ENCODE data around the gene ROGDI. TPM values are rescaled to one million over a fixed set of nuclear protein-coding genes. Genes with fewer than 3 reads are reported as not detected.

ROGDI gene, protein sequence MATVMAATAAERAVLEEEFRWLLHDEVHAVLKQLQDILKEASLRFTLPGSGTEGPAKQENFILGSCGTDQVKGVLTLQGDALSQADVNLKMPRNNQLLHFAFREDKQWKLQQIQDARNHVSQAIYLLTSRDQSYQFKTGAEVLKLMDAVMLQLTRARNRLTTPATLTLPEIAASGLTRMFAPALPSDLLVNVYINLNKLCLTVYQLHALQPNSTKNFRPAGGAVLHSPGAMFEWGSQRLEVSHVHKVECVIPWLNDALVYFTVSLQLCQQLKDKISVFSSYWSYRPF
- total RNA-seq, result 10 to 100 TPM; 53.6 to 54.5 TPM
- long read RNA-seq, transcript ROGDI-201 (11 exons, 1,735 nt), result major isoform, 56 of 76 reads
- long read RNA-seq, partial matches to known transcripts, result 3 of 76 reads
- long read RNA-seq, other reads (novel, unspliced or antisense), result 14 of 76 reads

DNA sequence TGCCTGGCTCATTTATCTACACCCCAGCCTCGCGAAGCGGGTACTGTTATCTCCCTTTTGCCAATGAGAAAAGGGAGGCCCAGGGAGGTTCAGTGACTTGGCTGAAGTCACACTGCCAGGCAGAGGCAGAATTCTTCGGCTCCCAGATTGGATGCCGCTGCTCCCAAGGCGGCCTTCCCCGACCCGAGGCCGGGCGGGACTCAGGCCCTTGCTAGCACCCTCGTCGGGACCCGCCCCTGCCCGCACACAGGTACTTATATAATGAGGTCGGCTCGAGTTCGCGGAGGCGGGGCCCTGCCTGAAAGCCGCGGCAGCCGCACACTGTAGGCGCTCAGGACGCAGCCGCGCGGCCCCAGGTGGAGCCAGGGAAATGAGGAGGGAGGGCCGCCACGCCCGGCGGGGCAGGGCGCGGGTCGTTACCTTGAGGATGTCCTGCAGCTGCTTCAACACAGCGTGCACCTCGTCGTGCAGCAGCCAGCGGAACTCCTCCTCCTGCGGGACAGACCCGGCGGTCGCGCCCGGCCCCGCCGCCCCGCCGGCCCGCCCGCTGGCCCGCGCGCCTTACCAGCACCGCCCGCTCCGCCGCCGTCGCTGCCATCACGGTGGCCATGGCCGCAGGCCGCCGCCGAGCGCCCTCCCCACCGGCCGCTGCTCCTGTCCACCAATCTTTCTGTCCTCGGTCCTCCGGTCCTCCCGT is at the start of gene ROGDI:
Gene ROGDI (minus strand): TSS at position 672 of the 697 bp plus-strand sequence. CDS start 62 bp downstream, at position 610.
- ATAC-seq, result peak; percentile 35 to 45
- DNase-seq, result peak; percentile 82
- intact Hi-C loops (cut with DNase I), result no loop called here

DNA sequence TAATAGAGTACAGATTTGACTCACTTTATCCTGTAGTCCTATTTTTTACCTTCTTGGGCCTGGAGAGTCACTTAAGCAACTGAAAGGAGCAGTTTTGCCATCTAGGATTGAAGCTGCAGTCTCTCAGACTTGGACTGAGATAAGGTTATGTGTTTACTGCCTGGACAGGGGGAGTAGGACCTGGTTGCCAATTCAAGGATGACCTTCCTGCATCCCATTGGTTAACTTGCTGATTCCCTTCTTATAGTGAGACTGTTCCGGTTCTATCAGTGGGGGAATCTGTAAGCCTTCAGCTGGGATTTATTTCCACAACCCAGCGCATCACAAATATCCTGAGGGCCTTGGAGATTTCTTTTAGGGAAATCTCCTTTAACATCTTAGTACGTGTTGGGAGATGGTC is 47.8 kb upstream of the ROGDI start:
- intact Hi-C loops (cut with DNase I), result loop anchor here in 1 of 2 donors (10.0 kb wide), 1 partner anchor 105 kb away; the partner anchor contains the start of gene SEC14L5
- ATAC-seq (no peak), DNase-seq (no peak)

DNA sequence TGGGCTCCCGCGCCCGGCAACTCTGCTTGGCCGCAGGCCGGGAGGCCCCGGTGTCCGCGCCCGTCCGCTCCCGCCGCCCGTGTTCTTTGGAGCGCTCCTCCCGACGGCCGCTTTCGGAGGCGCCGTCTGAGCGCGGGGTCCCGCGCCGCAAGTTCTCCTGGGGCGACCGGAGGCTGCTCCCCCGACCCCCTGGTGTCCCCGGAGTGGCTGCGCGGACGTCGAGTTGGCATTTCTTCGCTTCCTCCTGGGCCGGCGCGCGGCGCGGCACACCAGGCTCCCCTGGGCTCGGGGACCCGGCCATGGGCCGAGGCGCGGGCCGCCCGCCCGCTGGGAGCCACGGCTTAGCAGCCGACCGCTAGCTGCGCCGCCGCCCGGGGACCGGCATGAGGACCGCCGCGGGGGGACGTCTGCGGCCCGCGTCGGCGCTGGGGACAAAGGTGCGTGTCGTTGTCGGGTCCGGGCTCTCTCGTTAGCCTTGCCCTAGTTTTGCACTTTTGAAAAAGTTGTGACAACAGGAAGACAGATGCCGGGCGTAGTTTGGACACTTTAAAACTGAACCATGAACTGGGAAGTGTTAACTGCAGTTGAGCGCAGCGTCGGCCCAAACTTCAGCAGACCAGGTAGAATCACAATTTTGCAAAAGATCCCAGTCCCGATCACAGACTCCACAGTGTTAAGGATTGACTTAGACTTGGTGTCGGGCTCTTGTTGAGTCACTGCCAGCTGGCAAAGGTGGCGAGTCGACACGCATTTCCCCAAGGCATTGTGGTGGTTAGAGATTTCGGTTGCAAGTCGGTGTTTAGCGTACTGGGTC is 45.5 kb upstream of the ROGDI start:
- intact Hi-C loops (cut with DNase I), result loop anchor here in 1 of 2 donors (5.0 kb wide), 1 partner anchor 41 kb away; no protein-coding TSS in a partner anchor
- ATAC-seq, result peak; percentile 35 to 47
- DNase-seq, result peak; percentile 67

DNA sequence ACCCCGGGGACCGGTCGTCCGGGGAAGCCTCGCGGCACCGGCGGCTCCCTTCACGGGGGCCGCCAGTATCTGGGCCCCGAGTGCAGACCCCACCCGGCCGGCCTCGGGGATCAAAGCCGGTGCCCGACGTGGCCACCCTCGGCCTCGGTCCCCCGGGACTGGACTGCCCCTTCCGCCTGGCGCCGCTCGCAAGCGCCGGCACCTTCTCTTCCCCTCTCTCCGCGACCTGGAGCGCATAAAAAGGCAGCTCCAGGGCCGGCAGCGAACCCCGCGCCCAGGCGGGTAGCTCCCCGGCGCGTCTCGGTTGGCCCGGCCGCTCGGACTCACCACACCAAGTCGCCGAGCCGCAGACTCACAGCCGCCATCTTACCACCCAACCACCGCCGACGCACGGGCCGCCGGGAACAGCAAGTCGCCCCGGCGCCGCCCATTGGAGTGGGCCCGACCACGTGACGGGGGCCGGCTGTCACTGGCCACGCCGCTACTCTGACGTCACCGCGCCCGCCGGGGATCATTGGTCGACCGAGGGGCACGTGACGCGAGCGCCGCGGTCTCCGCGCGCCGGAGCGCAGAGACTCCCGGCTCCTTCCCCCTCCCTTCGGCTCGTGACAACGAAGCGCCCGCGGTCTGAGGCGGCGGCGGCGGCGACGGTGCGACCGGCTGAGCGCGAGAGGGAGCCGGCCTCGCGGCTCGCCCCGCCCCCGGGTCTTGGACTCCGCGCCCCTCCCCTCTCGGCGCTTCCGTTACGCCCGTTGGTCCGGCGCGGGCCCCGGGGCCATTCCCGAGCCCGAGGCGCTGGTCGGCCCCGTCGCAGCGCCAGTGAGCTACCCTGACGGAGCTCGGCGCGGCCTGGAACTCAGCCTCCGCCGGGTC is 44.7 kb upstream of the ROGDI start, which contains the start of the genes GLYR1 and UBN1:
Gene GLYR1 (minus strand): TSS at position 388 of the 873 bp plus-strand sequence. CDS start 23 bp downstream, at position 365.
Gene UBN1 (plus strand): TSS at position 581 of the 873 bp plus-strand sequence. CDS start 5,437 bp downstream, outside the sequence.
- peak; percentile 97 to 98 for ATAC-seq
- intact Hi-C loops (cut with DNase I), result loop anchor here in 1 of 2 donors (5.0 kb wide), 1 partner anchor 40 kb away; no protein-coding TSS in a partner anchor
- peak; percentile 100 for DNase-seq

DNA sequence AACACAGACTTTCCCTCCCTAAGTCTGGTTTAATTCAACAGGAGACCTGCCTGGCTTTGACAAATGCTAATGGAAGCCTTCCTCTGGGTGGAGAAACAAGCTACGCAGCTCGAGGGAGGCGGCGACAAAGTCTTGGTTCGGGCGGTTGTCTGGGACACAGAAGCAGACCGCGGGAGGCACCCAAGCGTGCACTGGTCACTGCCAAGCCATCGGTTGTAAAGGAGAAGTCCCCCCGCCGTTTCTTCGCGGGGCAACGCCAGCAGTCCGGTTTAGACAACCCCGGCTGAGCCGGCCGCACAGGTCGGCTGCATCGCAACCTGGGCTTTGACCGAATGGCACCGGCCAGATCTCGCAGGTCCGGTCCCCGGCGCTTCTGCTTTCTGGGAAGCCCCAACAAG is 44.1 kb upstream of the ROGDI start:
- intact Hi-C loops (cut with DNase I), result loop anchor here in 1 of 2 donors (5.0 kb wide), 1 partner anchor 39 kb away; no protein-coding TSS in a partner anchor
- peak; percentile 58 for DNase-seq
- peak; percentile 24 to 33 for ATAC-seq

DNA sequence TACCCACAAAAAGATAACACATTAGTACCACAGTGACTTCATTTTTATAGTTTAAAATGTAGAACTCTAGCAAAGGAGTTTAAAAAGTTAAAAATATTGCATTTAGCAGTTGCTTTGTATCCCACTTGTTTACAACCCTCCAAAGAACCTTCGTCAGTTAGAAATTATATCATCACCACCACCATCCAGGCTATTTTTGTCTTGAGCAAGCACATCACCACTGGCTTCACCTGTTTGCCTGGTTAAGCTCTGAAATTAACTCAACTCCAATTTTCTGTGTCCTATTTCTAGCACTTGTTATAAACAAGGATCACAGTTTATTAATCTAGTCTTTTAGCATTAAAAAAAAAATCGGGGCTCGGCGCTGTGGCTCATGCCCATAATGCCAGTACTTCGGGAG is 38.6 kb upstream of the ROGDI start:
- intact Hi-C loops (cut with DNase I), result no loop called here
- no peak for ATAC-seq
- no peak for DNase-seq

DNA sequence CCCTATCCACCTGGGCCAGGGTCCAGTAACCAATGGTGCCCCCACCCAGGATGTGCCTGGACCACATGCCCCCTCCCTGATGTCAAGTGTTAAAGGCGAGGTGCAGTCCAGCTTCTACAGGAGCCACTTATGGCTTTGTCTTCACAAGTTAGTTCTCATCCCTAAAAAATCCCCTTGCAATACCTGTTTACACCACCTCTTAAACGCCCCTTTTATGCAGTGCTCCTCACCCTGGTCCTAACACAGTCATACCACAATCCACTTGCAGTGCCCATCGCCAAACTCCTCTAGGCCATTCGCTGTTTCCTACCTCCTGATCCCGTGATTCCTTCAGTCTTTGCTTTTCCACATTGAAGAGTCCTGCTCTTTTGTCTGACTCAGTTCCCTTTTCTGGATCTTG is 37.5 kb upstream of the ROGDI start:
- ATAC-seq (no peak), DNase-seq (no peak)
- intact Hi-C loops (cut with DNase I), result no loop called here

DNA sequence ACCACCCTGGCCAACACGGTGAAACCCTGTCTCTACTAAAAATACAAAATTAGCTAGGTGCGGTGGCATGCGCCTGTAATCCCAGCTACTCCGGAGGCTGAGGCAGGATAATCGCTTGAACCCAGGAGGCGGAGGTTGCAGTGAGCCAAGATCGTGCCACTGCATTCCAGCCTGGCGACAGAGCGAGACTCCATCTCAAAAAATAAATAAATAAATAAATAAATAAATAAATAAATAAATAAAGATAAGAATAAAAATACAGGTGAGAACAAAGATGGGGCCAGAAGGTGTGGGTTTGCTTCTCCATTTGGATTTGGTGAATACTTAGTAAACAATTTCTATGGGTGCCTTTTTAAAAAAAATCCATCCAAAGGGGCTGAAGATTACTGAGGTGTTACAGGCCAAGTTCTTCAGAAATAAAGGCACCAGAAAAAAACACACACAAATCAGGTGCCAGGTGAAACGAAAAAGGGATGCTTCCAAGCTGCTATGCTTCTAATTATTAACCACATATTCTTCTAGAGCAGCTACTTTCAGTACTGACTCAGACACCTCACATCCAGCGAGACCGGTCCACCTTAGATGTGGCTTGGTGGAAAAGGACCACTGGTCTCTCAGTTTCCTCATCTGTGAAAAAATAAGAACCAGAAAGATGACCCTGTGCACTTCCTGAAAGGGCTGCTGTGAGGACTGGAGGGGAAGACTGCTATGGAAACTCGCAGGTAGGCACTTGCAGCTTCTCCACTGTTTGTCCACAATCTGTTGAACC is 35.5 kb upstream of the ROGDI start:
- intact Hi-C loops (cut with DNase I), result no loop called here
- no peak for ATAC-seq
- no peak for DNase-seq

DNA sequence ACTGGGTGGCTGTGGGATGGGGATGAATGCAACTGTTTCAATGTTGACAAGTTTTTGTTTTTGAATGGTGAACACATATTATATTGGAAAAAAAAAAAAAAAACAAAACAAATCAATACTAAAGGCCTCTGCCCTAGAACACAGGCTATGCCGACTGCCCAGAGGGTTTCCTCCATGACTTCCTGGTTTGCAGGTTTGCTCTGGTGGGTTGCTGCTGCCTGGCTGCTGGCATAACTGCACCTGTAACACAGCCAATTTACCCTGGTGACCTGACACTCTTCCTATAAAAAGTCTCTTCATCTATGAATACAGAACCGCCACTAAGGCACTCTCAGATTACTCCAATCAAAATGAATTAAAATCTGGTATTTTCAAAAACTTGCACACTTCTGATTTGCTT is 34.3 kb upstream of the ROGDI start:
- peak in 1 of 2 donors; percentile 47 for ATAC-seq
- DNase-seq, result no peak
- intact Hi-C loops (cut with DNase I), result no loop called here

DNA sequence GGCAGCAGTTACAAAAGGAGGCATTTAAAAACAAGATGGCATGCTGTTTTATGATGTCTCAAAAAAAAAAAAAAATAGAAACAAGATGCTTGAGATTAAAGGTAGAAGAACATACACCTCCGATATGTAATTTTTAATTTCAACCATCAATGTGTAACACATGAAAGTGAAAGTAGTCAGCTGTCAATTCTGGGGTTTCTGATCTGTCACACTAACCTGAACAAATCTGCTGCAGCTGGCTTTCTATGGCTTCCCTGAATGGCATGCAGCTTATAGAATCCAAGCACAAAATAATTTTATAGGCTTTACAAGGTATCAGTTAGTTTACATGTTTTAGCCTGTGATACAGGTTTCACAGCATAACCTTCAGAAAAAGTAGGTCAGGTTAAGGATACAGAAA is 31.2 kb upstream of the ROGDI start:
- ATAC-seq (no peak), DNase-seq (no peak)
- intact Hi-C loops (cut with DNase I), result no loop called here

DNA sequence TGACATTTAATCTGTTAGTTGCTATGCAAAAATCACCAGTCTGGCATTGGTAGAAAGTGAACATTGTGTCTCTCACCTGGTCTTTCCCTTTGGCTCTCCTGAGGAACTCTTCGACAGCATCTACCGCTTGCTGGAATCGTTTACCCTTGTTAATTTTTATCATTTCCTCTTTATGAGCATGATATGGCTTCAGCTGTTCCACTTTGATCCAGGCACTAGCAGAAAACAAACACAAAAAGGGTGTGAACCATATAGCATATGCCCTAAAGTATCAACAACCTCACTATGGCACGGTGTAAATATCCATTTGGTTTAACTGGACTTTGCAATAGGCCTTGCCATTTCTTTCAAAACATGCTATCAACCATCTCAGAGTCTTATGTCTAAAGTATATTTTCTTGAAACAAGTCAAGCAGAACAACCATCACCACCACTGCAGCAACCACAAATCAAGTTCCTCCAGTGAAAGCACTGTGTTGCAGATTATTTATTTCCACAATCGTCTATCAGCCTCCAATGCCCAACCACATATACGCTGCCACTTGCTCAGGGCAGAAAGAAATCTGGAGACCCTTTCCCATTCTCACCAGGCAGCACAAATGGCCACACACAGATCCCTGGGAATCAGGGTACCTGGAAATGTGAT is 30.4 kb upstream of the ROGDI start:
- intact Hi-C loops (cut with DNase I), result no loop called here
- DNase-seq (no peak), ATAC-seq (no peak)

DNA sequence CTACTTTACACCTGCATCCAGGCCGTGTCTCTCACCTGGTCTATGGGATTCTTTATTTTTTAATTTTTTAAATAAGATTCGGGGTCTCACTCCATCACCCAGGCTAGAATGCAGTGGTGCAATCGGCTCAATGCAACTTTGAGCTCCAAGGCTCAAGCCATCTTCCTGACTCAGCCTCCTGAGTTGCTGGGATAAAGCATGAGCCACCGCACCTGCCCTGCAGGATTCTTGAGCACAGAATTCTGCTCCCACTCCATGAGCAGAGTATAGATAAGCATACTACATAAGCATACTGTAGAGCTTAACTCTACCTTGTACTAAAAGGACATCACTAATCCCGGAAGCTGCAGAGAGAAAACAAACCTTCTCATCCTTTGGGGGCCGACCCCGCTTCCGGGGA is 29.2 kb upstream of the ROGDI start:
- ATAC-seq (no peak), DNase-seq (no peak)
- intact Hi-C loops (cut with DNase I), result no loop called here

DNA sequence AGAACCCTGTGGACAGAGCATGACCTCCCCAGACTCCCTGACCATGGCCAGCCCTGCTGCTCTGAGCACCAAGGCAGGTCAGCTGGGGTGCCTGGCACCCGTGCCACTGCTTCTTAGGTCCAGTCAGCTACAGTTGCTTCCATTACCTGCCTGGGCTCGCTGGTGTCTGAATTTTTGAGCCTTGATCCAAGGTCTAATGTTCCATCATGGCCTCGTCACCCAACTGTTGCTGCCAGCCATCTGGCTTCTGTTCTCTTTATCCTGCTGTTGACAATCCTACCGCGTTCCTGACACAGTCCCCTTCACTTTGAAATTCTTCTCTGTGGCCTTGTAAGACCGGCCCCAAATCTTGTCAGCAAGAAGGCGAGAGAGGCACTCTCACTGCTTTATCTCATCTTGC is 28.0 kb upstream of the ROGDI start:
- DNase-seq, result no peak
- intact Hi-C loops (cut with DNase I), result no loop called here
- ATAC-seq, result no peak

DNA sequence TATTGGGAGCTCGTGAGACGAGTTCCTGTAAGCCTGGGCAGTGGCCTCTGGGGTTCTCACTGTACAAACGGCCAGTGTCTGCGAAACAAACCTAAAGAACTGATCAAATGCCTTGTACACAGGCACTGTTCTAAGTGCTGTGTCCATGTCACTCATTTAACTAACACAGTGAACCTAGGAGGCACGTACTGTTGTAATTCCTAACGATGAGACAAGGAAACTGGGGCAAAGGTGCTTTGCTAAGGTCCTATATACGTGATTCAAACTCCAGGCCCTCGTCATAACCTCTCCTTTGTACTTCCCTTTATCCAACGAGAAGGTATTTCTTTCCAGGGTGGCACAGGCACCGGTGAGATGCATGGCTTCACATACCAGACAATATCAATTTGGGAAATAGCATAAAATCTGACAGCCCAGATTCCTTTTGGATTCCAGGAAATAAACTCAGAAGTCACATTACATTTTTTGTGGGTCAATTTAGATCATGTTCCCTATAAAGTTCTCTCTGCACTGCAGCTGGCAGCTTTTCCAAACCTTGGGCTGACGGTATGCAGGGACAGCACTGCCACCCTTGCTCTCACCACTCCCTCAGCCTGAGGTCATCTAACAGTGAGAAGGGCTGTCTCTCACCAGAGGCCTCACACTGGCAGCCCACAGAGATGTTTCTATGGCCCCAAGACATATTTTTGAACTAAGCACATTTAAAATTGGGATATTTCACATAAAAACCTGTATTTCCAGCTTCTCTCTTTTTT is 26.3 kb upstream of the ROGDI start:
- intact Hi-C loops (cut with DNase I), result no loop called here
- DNase-seq (no peak), ATAC-seq (peak; percentile 64 to 68)

DNA sequence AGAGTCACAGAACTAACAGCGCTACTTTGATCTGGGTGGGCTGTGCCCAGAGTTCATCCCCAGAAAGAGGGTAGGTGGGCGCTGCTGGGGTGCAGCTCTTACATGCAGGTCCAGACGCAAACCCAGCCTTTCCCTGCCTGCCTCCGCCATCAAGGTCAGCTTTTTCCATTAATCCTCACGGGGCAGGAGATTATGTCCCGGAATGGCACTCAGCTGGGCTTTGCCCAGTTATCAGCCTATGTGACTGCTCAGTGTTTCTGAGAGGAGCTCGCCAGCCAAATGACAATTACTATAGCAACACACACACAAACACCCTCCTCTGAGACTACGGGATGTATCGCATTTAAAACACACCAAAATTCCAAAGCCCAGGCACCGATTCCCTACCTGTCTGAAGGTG is 24.5 kb upstream of the ROGDI start:
- intact Hi-C loops (cut with DNase I), result no loop called here
- ATAC-seq, result peak; percentile 73 to 83
- DNase-seq, result peak; percentile 42

DNA sequence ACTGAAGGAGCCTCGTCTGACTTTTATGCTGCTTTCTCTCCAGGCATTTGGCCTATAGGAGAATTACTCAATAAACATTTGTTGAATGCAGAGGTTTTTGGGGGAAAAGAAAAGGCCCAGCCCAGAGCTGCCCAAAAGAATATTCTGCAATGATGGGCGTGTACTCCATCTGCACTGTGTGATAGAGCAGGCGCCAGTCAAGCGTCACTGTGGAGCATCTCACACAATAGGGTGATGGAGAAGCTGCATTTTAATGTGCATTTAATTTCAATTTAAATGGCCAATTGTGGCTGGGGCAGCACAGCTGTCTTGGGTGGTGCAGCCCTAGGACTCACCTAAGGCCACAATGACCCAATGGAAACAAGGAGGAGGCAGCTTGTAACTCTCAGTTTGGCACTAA is 24.1 kb upstream of the ROGDI start:
- ATAC-seq, result no peak

More for the DNA sequence above, 24.1 kb upstream of the ROGDI start:
- DNase-seq, result no peak
- intact Hi-C loops (cut with DNase I), result no loop called here
